ENCODE results near the gene TRAF1.

Gene TRAF1

GRCh38 chr9:120883608-120883996 lies 43.0 kb downstream of the TRAF1 start:
- Mint-ChIP-seq H3K36me3 (ENCODE audit: low read depth) (peaks cover 3% of the 10 kb centered on the region), H3K4me3 (no peak overlapping the region), H3K27me3 (no peaks in the 10 kb centered on the region), H3K27ac (peak overlapping the region; percentile 59), H3K4me1 (ENCODE audit: low read depth) (peaks cover 77% of the 10 kb centered on the region), H3K9me3 (no peaks in the 10 kb centered on the region)
- DNase-seq, result no peak

GRCh38 chr9:120882935-120883607 lies 43.5 kb downstream of the TRAF1 start:
- no peak for DNase-seq
- no peak overlapping the region for H3K4me3 Mint-ChIP-seq
- no peaks in the 10 kb centered on the region for H3K27me3 Mint-ChIP-seq
- H3K36me3 Mint-ChIP-seq (ENCODE audit: low read depth), result peaks cover 3% of the 10 kb centered on the region
- H3K27ac Mint-ChIP-seq, result peak overlapping the region; percentile 57
- peaks cover 77% of the 10 kb centered on the region for H3K4me1 Mint-ChIP-seq (ENCODE audit: low read depth)
- no peaks in the 10 kb centered on the region for H3K9me3 Mint-ChIP-seq

GRCh38 chr9:120879446-120879845 lies 47.1 kb downstream of the TRAF1 start:
- Mint-ChIP-seq H3K9me3 (no peaks in the 10 kb centered on the region), H3K4me1 (ENCODE audit: low read depth) (peaks cover 81% of the 10 kb centered on the region), H3K27me3 (no peaks in the 10 kb centered on the region), H3K4me3 (no peak overlapping the region), H3K27ac (peak overlapping the region; percentile 95), H3K36me3 (ENCODE audit: low read depth) (peaks cover 25% of the 10 kb centered on the region)
- no peak for DNase-seq

GRCh38 chr9:120878188-120879130 lies 48.1 kb downstream of the TRAF1 start:
- Mint-ChIP-seq H3K27ac (peak overlapping the region; percentile 95), H3K9me3 (no peaks in the 10 kb centered on the region), H3K4me3 (peak overlapping the region; percentile 88), H3K4me1 (ENCODE audit: low read depth) (peaks cover 82% of the 10 kb centered on the region), H3K36me3 (ENCODE audit: low read depth) (peaks cover 34% of the 10 kb centered on the region), H3K27me3 (no peaks in the 10 kb centered on the region)
- DNase-seq, result peak; percentile 51

GRCh38 chr9:120877276-120878034 lies 49.1 kb downstream of the TRAF1 start:
- peaks cover 44% of the 10 kb centered on the region for H3K36me3 Mint-ChIP-seq (ENCODE audit: low read depth)

GRCh38 chr9:120876842-120877240 lies 49.8 kb downstream of the TRAF1 start, which contains the start of gene PHF19:
TSS of gene PHF19 (minus strand) at chr9:120877188. CDS start at chr9:120874741, 2,447 bp downstream.
- Mint-ChIP-seq H3K27me3 (no peaks in the 10 kb centered on the region), H3K9me3 (no peaks in the 10 kb centered on the region), H3K36me3 (ENCODE audit: low read depth) (peaks cover 50% of the 10 kb centered on the region), H3K4me3 (peak within 1 kb of the TSS; percentile 88), H3K4me1 (ENCODE audit: low read depth) (peaks cover 82% of the 10 kb centered on the region), H3K27ac (peak within 1 kb of the TSS; percentile 95)
- no peak for DNase-seq

More at GRCh38 chr9:120877276-120878034, 49.1 kb downstream of the TRAF1 start:
- Mint-ChIP-seq H3K4me3 (peak overlapping the region; percentile 88), H3K27ac (peak overlapping the region; percentile 95), H3K9me3 (no peaks in the 10 kb centered on the region), H3K4me1 (ENCODE audit: low read depth) (peaks cover 83% of the 10 kb centered on the region), H3K27me3 (no peaks in the 10 kb centered on the region)
- peak; percentile 83 for DNase-seq

GRCh38 chr9:120875954-120876841 lies 50.4 kb downstream of the TRAF1 start:
- Mint-ChIP-seq H3K27ac (peak overlapping the region; percentile 95), H3K4me3 (peak overlapping the region; percentile 87), H3K9me3 (no peaks in the 10 kb centered on the region), H3K36me3 (ENCODE audit: low read depth) (peaks cover 56% of the 10 kb centered on the region), H3K27me3 (no peaks in the 10 kb centered on the region), H3K4me1 (ENCODE audit: low read depth) (peaks cover 79% of the 10 kb centered on the region)
- peak; percentile 88 for DNase-seq

- Mint-ChIP-seq H3K36me3 (ENCODE audit: low read depth) (peaks cover 62% of the 10 kb centered on the region), H3K4me1 (ENCODE audit: low read depth) (peaks cover 76% of the 10 kb centered on the region)
These were observed 51.0 kb downstream of the TRAF1 start for GRCh38 chr9:120875643-120875953.

GRCh38 chr9:120875195-120875565 lies 51.4 kb downstream of the TRAF1 start:
- peak overlapping the region; percentile 87 for H3K4me3 Mint-ChIP-seq
- H3K9me3 Mint-ChIP-seq, result no peaks in the 10 kb centered on the region
- peaks cover 75% of the 10 kb centered on the region for H3K4me1 Mint-ChIP-seq (ENCODE audit: low read depth)
- H3K36me3 Mint-ChIP-seq (ENCODE audit: low read depth), result peaks cover 66% of the 10 kb centered on the region
- H3K27ac Mint-ChIP-seq, result peak overlapping the region; percentile 92
- no peak for DNase-seq
- no peaks in the 10 kb centered on the region for H3K27me3 Mint-ChIP-seq

More at GRCh38 chr9:120875643-120875953, 51.0 kb downstream of the TRAF1 start:
- Mint-ChIP-seq H3K27me3 (no peaks in the 10 kb centered on the region), H3K27ac (peak overlapping the region; percentile 92), H3K9me3 (no peaks in the 10 kb centered on the region), H3K4me3 (peak overlapping the region; percentile 87)
- DNase-seq, result no peak

- Mint-ChIP-seq H3K4me1 (ENCODE audit: low read depth) (peaks cover 76% of the 10 kb centered on the region), H3K27ac (peak overlapping the region; percentile 92), H3K4me3 (peak overlapping the region; percentile 87), H3K27me3 (no peaks in the 10 kb centered on the region), H3K36me3 (ENCODE audit: low read depth) (peaks cover 73% of the 10 kb centered on the region), H3K9me3 (no peaks in the 10 kb centered on the region)
- no peak for DNase-seq
These were observed 52.1 kb downstream of the TRAF1 start for GRCh38 chr9:120874226-120875194.

- no peak for DNase-seq
- H3K27ac Mint-ChIP-seq, result peak overlapping the region; percentile 92
- peaks cover 72% of the 10 kb centered on the region for H3K4me1 Mint-ChIP-seq (ENCODE audit: low read depth)
- peak overlapping the region; percentile 38 for H3K4me3 Mint-ChIP-seq
- H3K27me3 Mint-ChIP-seq, result no peaks in the 10 kb centered on the region
- H3K9me3 Mint-ChIP-seq, result no peaks in the 10 kb centered on the region
- H3K36me3 Mint-ChIP-seq (ENCODE audit: low read depth), result peaks cover 79% of the 10 kb centered on the region
These were observed 53.1 kb downstream of the TRAF1 start for GRCh38 chr9:120873512-120873911.

- Mint-ChIP-seq H3K4me3 (no peak overlapping the region), H3K36me3 (ENCODE audit: low read depth) (peaks cover 83% of the 10 kb centered on the region), H3K27ac (peak overlapping the region; percentile 92), H3K9me3 (no peaks in the 10 kb centered on the region), H3K27me3 (no peaks in the 10 kb centered on the region), H3K4me1 (ENCODE audit: low read depth) (peaks cover 72% of the 10 kb centered on the region)
- no peak for DNase-seq
These were observed 53.6 kb downstream of the TRAF1 start for GRCh38 chr9:120872791-120873502.

Measured in activated T-cell treated with anti-CD3 and anti-CD28 coated beads, Interleukin-2, amount 50 U/mL, for 24 hours (primary cell).